ENCODE results near the gene SH3BP2. TPM values are rescaled to one million over a fixed set of nuclear protein-coding genes. Genes with fewer than 3 reads are reported as not detected.
"Not testable (repeated sequence)": the region's sequence is repeated elsewhere in the genome, so short reads cannot be mapped to it uniquely, and the experiment has no call there.

The SH3BP2 gene
- polyA plus RNA-seq, 1 donor: 45.9 TPM

GRCh38 chr4:2763511-2763967 lies 29.3 kb upstream of the SH3BP2 start:
- WGBS (ENCODE audit: insufficient coverage, low lambda C conversion rate): 86% methylated on average over 4 of the region's 23 CpGs
- peaks cover 31% of the 10 kb centered on the region for H3K4me1 ChIP-seq (ENCODE audit: control insufficient read depth, insufficient read depth, low read length)
- DNase-seq: no peak
- no peaks in the 10 kb centered on the region for H3K27me3 ChIP-seq (ENCODE audit: control insufficient read depth, insufficient read depth, low read length)
- H3K27ac ChIP-seq (ENCODE audit: low read length): no peak overlapping the region
- peaks cover 6% of the 10 kb centered on the region for H3K9me3 ChIP-seq (ENCODE audit: control insufficient read depth, low read depth, low read length)
- no peaks in the 10 kb centered on the region for H3K36me3 ChIP-seq (ENCODE audit: control insufficient read depth, insufficient read depth, low read length)
- H3K4me3 ChIP-seq (ENCODE audit: low read length): peak overlapping the region; percentile 59

- no peak for DNase-seq
- Histone ChIP-seq H3K4me1 (ENCODE audit: control insufficient read depth, insufficient read depth, low read length) (peaks cover 19% of the 10 kb centered on the region), H3K4me3 (ENCODE audit: low read length) (no peak overlapping the region), H3K27me3 (ENCODE audit: control insufficient read depth, insufficient read depth, low read length) (no peaks in the 10 kb centered on the region), H3K36me3 (ENCODE audit: control insufficient read depth, insufficient read depth, low read length) (no peaks in the 10 kb centered on the region), H3K9me3 (ENCODE audit: control insufficient read depth, low read depth, low read length) (peaks cover 6% of the 10 kb centered on the region), H3K27ac (ENCODE audit: low read length) (no peak overlapping the region)
- WGBS (ENCODE audit: insufficient coverage, low lambda C conversion rate): no CpG with 5 or more reads among the region's 12 CpGs
Measured at GRCh38 chr4:2765832-2766526, 26.9 kb upstream of the SH3BP2 start.

DNA sequence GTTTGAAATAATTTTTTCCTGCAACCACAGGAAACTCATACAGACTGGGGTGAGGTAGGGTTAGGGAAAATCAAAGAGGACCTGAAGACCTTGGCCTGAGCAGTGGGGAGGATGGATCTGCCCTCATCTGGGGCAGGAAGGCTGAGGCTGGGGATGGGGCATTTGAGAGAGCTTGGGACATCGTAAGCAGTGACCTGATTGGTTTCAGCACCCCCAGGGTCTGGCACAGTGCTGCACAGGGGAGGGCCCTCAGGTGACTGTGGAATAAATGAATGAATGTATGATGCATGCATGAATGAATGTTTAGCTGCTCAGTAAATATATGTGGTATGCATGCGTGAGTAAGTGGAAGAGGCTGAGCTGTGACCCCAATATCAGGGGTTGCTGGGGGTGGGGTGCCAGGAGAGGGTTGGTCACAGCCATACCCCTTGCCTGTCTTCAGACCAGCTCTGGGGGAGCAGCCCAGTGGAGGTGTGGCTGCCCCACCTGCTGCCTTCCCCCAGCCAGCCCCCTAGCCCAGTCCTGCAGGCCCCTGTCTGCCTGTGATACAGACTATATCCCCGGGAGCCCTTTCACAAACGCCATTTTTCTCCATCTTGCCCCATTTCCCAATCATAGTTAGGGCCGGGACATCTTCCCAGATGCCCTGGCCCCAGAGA lies 25.7 kb upstream of the SH3BP2 start:
- no peak overlapping the region for H3K27ac ChIP-seq (ENCODE audit: low read length)
- no peaks in the 10 kb centered on the region for H3K36me3 ChIP-seq (ENCODE audit: control insufficient read depth, insufficient read depth, low read length)
- WGBS (ENCODE audit: insufficient coverage, low lambda C conversion rate): no CpG with 5 or more reads among the region's 5 CpGs
- peaks cover 7% of the 10 kb centered on the region for H3K4me1 ChIP-seq (ENCODE audit: control insufficient read depth, insufficient read depth, low read length)
- no peak overlapping the region for H3K4me3 ChIP-seq (ENCODE audit: low read length)
- peaks cover 6% of the 10 kb centered on the region for H3K9me3 ChIP-seq (ENCODE audit: control insufficient read depth, low read depth, low read length)
- H3K27me3 ChIP-seq (ENCODE audit: control insufficient read depth, insufficient read depth, low read length): no peaks in the 10 kb centered on the region
- DNase-seq: no peak

DNA sequence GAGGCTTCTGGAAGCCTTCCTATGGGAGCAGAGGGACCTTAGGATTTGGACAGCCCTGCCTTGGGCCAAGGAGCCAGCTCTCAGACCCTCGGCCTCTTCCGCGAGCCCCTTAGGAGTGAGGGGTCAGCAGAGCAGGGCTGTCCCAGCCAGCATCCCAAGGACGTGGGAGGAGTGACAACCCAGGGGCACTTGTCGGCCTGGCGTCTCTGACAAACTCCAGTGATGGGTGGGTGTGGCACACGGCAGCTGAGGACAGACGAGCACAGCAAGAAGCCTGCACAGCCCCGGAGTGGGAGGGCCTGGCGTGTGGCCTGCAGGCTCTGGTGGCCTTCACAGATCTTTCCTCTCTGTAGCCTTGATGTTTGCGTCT lies 25.2 kb upstream of the SH3BP2 start:
- no CpG with 5 or more reads among the region's 11 CpGs for WGBS (ENCODE audit: insufficient coverage, low lambda C conversion rate)

GRCh38 chr4:2768124-2768523 lies 24.8 kb upstream of the SH3BP2 start:
- Histone ChIP-seq H3K4me3 (ENCODE audit: low read length) (no peak overlapping the region), H3K9me3 (ENCODE audit: control insufficient read depth, low read depth, low read length) (peaks cover 4% of the 10 kb centered on the region), H3K4me1 (ENCODE audit: control insufficient read depth, insufficient read depth, low read length) (peaks cover 4% of the 10 kb centered on the region), H3K27ac (ENCODE audit: low read length) (no peak overlapping the region), H3K36me3 (ENCODE audit: control insufficient read depth, insufficient read depth, low read length) (no peaks in the 10 kb centered on the region), H3K27me3 (ENCODE audit: control insufficient read depth, insufficient read depth, low read length) (no peaks in the 10 kb centered on the region)
- DNase-seq: no peak
- no CpG with 5 or more reads among the region's 9 CpGs for WGBS (ENCODE audit: insufficient coverage, low lambda C conversion rate)

More for the DNA sequence above, 25.2 kb upstream of the SH3BP2 start:
- Histone ChIP-seq H3K4me3 (ENCODE audit: low read length) (no peak overlapping the region), H3K36me3 (ENCODE audit: control insufficient read depth, insufficient read depth, low read length) (no peaks in the 10 kb centered on the region), H3K9me3 (ENCODE audit: control insufficient read depth, low read depth, low read length) (peaks cover 6% of the 10 kb centered on the region), H3K27me3 (ENCODE audit: control insufficient read depth, insufficient read depth, low read length) (no peaks in the 10 kb centered on the region), H3K27ac (ENCODE audit: low read length) (no peak overlapping the region), H3K4me1 (ENCODE audit: control insufficient read depth, insufficient read depth, low read length) (peaks cover 4% of the 10 kb centered on the region)
- no peak for DNase-seq

GRCh38 chr4:2768921-2769336 lies 24.0 kb upstream of the SH3BP2 start:
- Histone ChIP-seq H3K9me3 (ENCODE audit: control insufficient read depth, low read depth, low read length) (no peaks in the 10 kb centered on the region), H3K27me3 (ENCODE audit: control insufficient read depth, insufficient read depth, low read length) (no peaks in the 10 kb centered on the region), H3K4me1 (ENCODE audit: control insufficient read depth, insufficient read depth, low read length) (no peaks in the 10 kb centered on the region), H3K4me3 (ENCODE audit: low read length) (no peak overlapping the region), H3K36me3 (ENCODE audit: control insufficient read depth, insufficient read depth, low read length) (no peaks in the 10 kb centered on the region), H3K27ac (ENCODE audit: low read length) (no peak overlapping the region)
- no CpG with 5 or more reads among the region's 15 CpGs for WGBS (ENCODE audit: insufficient coverage, low lambda C conversion rate)
- no peak for DNase-seq

GRCh38 chr4:2771264-2771663 lies 21.6 kb upstream of the SH3BP2 start:
- WGBS (ENCODE audit: insufficient coverage, low lambda C conversion rate): no CpG with 5 or more reads among the region's 3 CpGs
- no peak for DNase-seq
- H3K4me3 ChIP-seq (ENCODE audit: low read length): no peak overlapping the region
- no peak overlapping the region for H3K27ac ChIP-seq (ENCODE audit: low read length)
- H3K36me3 ChIP-seq (ENCODE audit: control insufficient read depth, insufficient read depth, low read length): no peaks in the 10 kb centered on the region
- H3K27me3 ChIP-seq (ENCODE audit: control insufficient read depth, insufficient read depth, low read length): no peaks in the 10 kb centered on the region
- H3K4me1 ChIP-seq (ENCODE audit: control insufficient read depth, insufficient read depth, low read length): no peaks in the 10 kb centered on the region
- no peaks in the 10 kb centered on the region for H3K9me3 ChIP-seq (ENCODE audit: control insufficient read depth, low read depth, low read length)

- not testable (repeated sequence) for H3K4me1 ChIP-seq (ENCODE audit: control insufficient read depth, insufficient read depth, low read length); H3K9me3 ChIP-seq (ENCODE audit: control insufficient read depth, low read depth, low read length); H3K36me3 ChIP-seq (ENCODE audit: control insufficient read depth, insufficient read depth, low read length); DNase-seq; H3K27ac ChIP-seq (ENCODE audit: low read length); H3K27me3 ChIP-seq (ENCODE audit: control insufficient read depth, insufficient read depth, low read length); H3K4me3 ChIP-seq (ENCODE audit: low read length)
- no CpG with 5 or more reads among the region's 5 CpGs for WGBS (ENCODE audit: insufficient coverage, low lambda C conversion rate)
Measured at GRCh38 chr4:2780643-2781042, 12.2 kb upstream of the SH3BP2 start.

DNA sequence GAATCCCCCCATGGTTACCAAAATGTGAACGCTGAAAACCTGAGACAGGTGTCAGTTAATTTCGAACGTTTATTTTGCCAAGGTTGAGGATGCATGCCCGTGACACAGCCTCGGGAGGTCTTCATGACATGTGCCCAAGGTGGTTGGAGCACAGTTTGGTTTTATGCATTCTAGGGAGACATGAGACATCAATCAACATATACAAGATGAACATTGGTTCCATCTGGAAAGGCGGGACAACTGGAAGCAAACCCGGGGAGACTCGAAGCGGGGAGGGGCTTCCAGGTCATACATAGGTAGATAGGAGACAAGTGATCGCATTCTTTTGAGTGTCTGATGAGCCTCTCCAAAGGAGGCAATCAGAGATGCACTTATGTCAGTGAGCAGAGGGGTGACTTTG lies 11.0 kb upstream of the SH3BP2 start:
- WGBS (ENCODE audit: insufficient coverage, low lambda C conversion rate): 87% methylated on average over 3 of the region's 10 CpGs
- H3K27me3 ChIP-seq (ENCODE audit: control insufficient read depth, insufficient read depth, low read length): no peaks in the 10 kb centered on the region
- no peaks in the 10 kb centered on the region for H3K9me3 ChIP-seq (ENCODE audit: control insufficient read depth, low read depth, low read length)
- H3K4me3 ChIP-seq (ENCODE audit: low read length): no peak overlapping the region
- H3K36me3 ChIP-seq (ENCODE audit: control insufficient read depth, insufficient read depth, low read length): no peaks in the 10 kb centered on the region
- no peaks in the 10 kb centered on the region for H3K4me1 ChIP-seq (ENCODE audit: control insufficient read depth, insufficient read depth, low read length)
- no peak for DNase-seq
- H3K27ac ChIP-seq (ENCODE audit: low read length): no peak overlapping the region

- Histone ChIP-seq H3K27me3 (ENCODE audit: control insufficient read depth, insufficient read depth, low read length) (no peaks in the 10 kb centered on the region), H3K27ac (ENCODE audit: low read length) (no peak overlapping the region), H3K4me1 (ENCODE audit: control insufficient read depth, insufficient read depth, low read length) (peaks cover 7% of the 10 kb centered on the region), H3K4me3 (ENCODE audit: low read length) (no peak overlapping the region), H3K36me3 (ENCODE audit: control insufficient read depth, insufficient read depth, low read length) (no peaks in the 10 kb centered on the region), H3K9me3 (ENCODE audit: control insufficient read depth, low read depth, low read length) (no peaks in the 10 kb centered on the region)
- 100% methylated on average over 3 of the region's 4 CpGs for WGBS (ENCODE audit: insufficient coverage, low lambda C conversion rate)
- no peak for DNase-seq
Measured at GRCh38 chr4:2783790-2784189, 9.1 kb upstream of the SH3BP2 start.

DNA sequence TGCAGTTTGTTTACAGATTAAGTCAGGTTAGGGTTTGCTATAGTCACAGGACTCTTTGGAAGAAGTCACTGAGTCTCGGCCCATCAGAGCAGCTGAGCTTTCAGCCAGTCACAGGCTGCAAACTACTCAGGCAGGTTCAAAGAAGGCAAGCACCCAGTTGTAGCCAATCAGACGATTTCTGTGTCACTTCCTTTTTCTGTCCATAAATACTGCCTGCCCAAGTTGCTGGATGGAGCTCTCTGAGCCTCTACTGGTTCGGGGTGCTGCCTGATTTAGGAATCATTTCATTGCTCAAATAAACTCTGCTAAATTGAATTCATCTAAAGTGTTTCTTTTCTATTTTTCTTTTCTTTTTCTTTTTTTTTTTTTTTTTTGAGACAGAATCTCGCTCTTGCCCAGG lies 7.3 kb upstream of the SH3BP2 start:
- Histone ChIP-seq H3K27me3 (ENCODE audit: control insufficient read depth, insufficient read depth, low read length) (no peaks in the 10 kb centered on the region), H3K4me3 (ENCODE audit: low read length) (no peak overlapping the region), H3K27ac (ENCODE audit: low read length) (no peak overlapping the region), H3K4me1 (ENCODE audit: control insufficient read depth, insufficient read depth, low read length) (peaks cover 9% of the 10 kb centered on the region), H3K36me3 (ENCODE audit: control insufficient read depth, insufficient read depth, low read length) (no peaks in the 10 kb centered on the region), H3K9me3 (ENCODE audit: control insufficient read depth, low read depth, low read length) (no peaks in the 10 kb centered on the region)
- peak in 1 of 2 donors; percentile 4 for DNase-seq
- no CpG with 5 or more reads among the region's 4 CpGs for WGBS (ENCODE audit: insufficient coverage, low lambda C conversion rate)

All from large intestine (tissue), 3 donors.